HCT116 (cell line): ENCODE measurements around the gene MCRIP2. TPM values are rescaled to one million over a fixed set of nuclear protein-coding genes. Genes with fewer than 3 reads are reported as not detected.
A peak's percentile ranks its signal among the peaks of the same experiment; 100 is the strongest.

Source experiments
- ATAC-seq: fragments of 200-7000 bp; cut with Tn5 transposase; 2 replicates; pipeline ENCODE4 v1.9.1; 2020; ENCODE audit warnings: mild to moderate bottlenecking, moderate library complexity
- BruUV-seq: library from RNA; stranded (reverse); fragments of 400-500 nt; replicated peaks from 2 replicates; lab custom pipeline; 2021; lab: Mats Ljungman, UMichigan
- CTCF ChIA-PET: fragments of 300-600 bp; sonication (Branson Sonifier 250); formaldehyde crosslinking; loops from one replicate; lab custom pipeline; 2021; ENCODE audit warnings: antibody characterized with exemption; lab: Charles Lee
- POLR2A ChIA-PET: fragments of 300-600, 350-600 bp; sonication (Branson Sonifier 250); formaldehyde crosslinking; loops from one replicate; lab custom pipeline; 2021; ENCODE audit warnings: antibody characterized with exemption; lab: Charles Lee
- RAD21 ChIA-PET, 2 experiments: fragments of 300-600 bp; sonication (Branson Sonifier 250); formaldehyde crosslinking; loops; one replicate each; lab custom pipeline; 2023; ENCODE audit warnings: low total read pairs in 2 of 2; ENCODE audit not compliant: uncharacterized antibody in 2 of 2, unreplicated experiment in 2 of 2, low non-redundant PET in 1 of 2; lab: Charles Lee
- DNase-seq: peaks from one replicate; pipeline ENCODE4 v3.0.0-alpha.2; 2010; ENCODE audit warnings: low read depth, low spot score
- H2AFZ ChIP-seq: fragments of 200-600 bp; shearing (Covaris generic), sonication (generic); 2 replicates; pipeline ENCODE4 v1.6.1; 2017; ENCODE audit warnings: low read depth, mixed run types, mixed read lengths, antibody characterized with exemption, low read length; ENCODE audit not compliant: poor library complexity, severe bottlenecking
- H3K27ac ChIP-seq: 2 replicates; pipeline ENCODE4 v1.5.1; 2012; ENCODE audit warnings: low read depth, low read length
- H3K27me3 ChIP-seq: fragments of 200-600 bp; sonication (generic); 2 replicates; pipeline ENCODE4 v1.6.1; 2016; ENCODE audit warnings: mixed run types, low read length, mixed read lengths; ENCODE audit not compliant: insufficient read depth
- H3K36me3 ChIP-seq, 2 experiments: fragments of 200-500 bp in 1 of 2; fragments of 200-600 bp in 1 of 2; sonication (Bioruptor generic) in 1 of 2; sonication (generic) in 1 of 2; 2 replicates each; pipeline versions ENCODE4 v1.5.1 to v1.6.1; 2014 to 2016; ENCODE audit warnings: low read length in 2 of 2, inconsistent platforms in 1 of 2, mixed read lengths in 1 of 2, mixed run types in 1 of 2; ENCODE audit not compliant: insufficient read depth in 2 of 2, control insufficient read depth in 1 of 2
- H3K4me1 ChIP-seq, 2 experiments: fragments of 200-600 bp in 1 of 2; sonication (generic) in 1 of 2; 2 replicates each; pipeline versions ENCODE4 v1.5.1 to v1.6.1; 2012 to 2017; ENCODE audit warnings: low read length in 2 of 2, inconsistent platforms in 1 of 2, mild to moderate bottlenecking in 1 of 2, mixed read lengths in 1 of 2, mixed run types in 1 of 2, moderate library complexity in 1 of 2; ENCODE audit not compliant: insufficient read depth in 2 of 2, control insufficient read depth in 1 of 2
- H3K4me2 ChIP-seq: fragments of 200-600 bp; sonication (generic); 2 replicates; pipeline ENCODE4 v1.6.1; 2017; ENCODE audit warnings: mixed run types, low read length, mixed read lengths
- H3K4me3 ChIP-seq, 2 experiments: fragments of 200-600 bp in 1 of 2; sonication (generic) in 1 of 2; replicated peaks in 1 of 2; 2 replicates each; pipeline ENCODE4 v1.5.1; 2011 to 2016; ENCODE audit warnings: low read length in 2 of 2, control low read depth in 1 of 2, low read depth in 1 of 2, mild to moderate bottlenecking in 1 of 2, mixed read lengths in 1 of 2, mixed run types in 1 of 2
- H3K79me2 ChIP-seq: fragments of 200-600 bp; sonication (generic); 2 replicates; pipeline ENCODE4 v1.6.1; 2017; ENCODE audit warnings: mild to moderate bottlenecking, mixed run types, low read length, moderate library complexity, mixed read lengths; ENCODE audit not compliant: insufficient read depth
- H3K9ac ChIP-seq: fragments of 200-600 bp; sonication (generic); 2 replicates; pipeline ENCODE4 v1.6.1; 2016; ENCODE audit warnings: low read length, mixed read lengths
- H3K9me2 ChIP-seq: fragments of 200-600 bp; sonication (generic), shearing (Covaris generic); 2 replicates; pipeline ENCODE4 v1.6.1; 2017; ENCODE audit warnings: mixed run types, mild to moderate bottlenecking, moderate library complexity; ENCODE audit not compliant: insufficient read depth
- H3K9me3 ChIP-seq, 2 experiments: fragments of 200-500 bp in 1 of 2; fragments of 200-600 bp in 1 of 2; sonication (Bioruptor generic) in 1 of 2; sonication (generic) in 1 of 2; 2 replicates each; pipeline ENCODE4 v1.6.1; 2014 to 2017; ENCODE audit warnings: low read length in 2 of 2, mixed read lengths in 2 of 2, inconsistent platforms in 1 of 2, low read depth in 1 of 2, mild to moderate bottlenecking in 1 of 2, mixed run types in 1 of 2, moderate library complexity in 1 of 2; ENCODE audit not compliant: control insufficient read depth in 1 of 2, insufficient read depth in 1 of 2
- H4K20me1 ChIP-seq: fragments of 200-600 bp; sonication (generic), shearing (Covaris generic); 2 replicates; pipeline ENCODE4 v1.6.1; 2017; ENCODE audit warnings: mixed run types, mild to moderate bottlenecking, moderate library complexity; ENCODE audit not compliant: insufficient read depth
- CBX3 ChIP-seq: IDR thresholded peaks from 2 replicates; pipeline ENCODE4 v1.6.1; 2012; ENCODE audit warnings: low read depth
- ELF1 ChIP-seq: IDR thresholded peaks from 2 replicates; pipeline ENCODE4 v1.6.1; 2012; ENCODE audit warnings: low read depth, borderline replicate concordance
- EZH2 ChIP-seq: fragments of 200-600 bp; sonication (generic); IDR thresholded peaks from 2 replicates; pipeline ENCODE4 v1.6.1; 2017; ENCODE audit warnings: antibody characterized with exemption, mixed run types
- FOSL1 ChIP-seq: IDR thresholded peaks from 2 replicates; pipeline ENCODE4 v1.6.1; 2012; ENCODE audit warnings: low read depth
- SIN3A ChIP-seq: IDR thresholded peaks from 2 replicates; pipeline ENCODE4 v1.6.1; 2012; ENCODE audit warnings: low read depth
- SRF ChIP-seq: IDR thresholded peaks from 2 replicates; pipeline ENCODE4 v1.6.1; 2012; ENCODE audit warnings: low read depth
- TCF7L2 ChIP-seq: IDR thresholded peaks from 2 replicates; pipeline ENCODE4 v1.7.0; 2011; ENCODE audit warnings: borderline replicate concordance, inconsistent platforms; ENCODE audit not compliant: insufficient read depth, insufficient read length; ENCODE audit errors: extremely low read depth
- intact Hi-C: fragments of 100-400 bp; cut with micrococcal nuclease; formaldehyde crosslinking; loops from 2 replicates; pipeline ENCODE4 v1.10.0; 2022
- total RNA-seq: library from RNA; stranded (reverse); gene quantifications from one replicate; pipeline ENCODE4 v1.2.1, GENCODE V29; 2021; ENCODE audit not compliant: unreplicated experiment
- TF ChIP-seq, protein P1 (sequence below), 3 experiments: fragments of 200-600 bp in 1 of 3; sonication (generic) in 1 of 3; IDR thresholded peaks in 2 of 3; conservative IDR thresholded peaks in 1 of 3; 2 replicates each; pipeline ENCODE4 v1.5.1; 2012 to 2017; ENCODE audit warnings: low read depth in 2 of 3, low read length in 2 of 3, antibody characterized with exemption in 1 of 3, borderline replicate concordance in 1 of 3, control low read depth in 1 of 3, mild to moderate bottlenecking in 1 of 3, mixed read lengths in 1 of 3, mixed run types in 1 of 3, moderate library complexity in 1 of 3; ENCODE audit not compliant: insufficient read depth in 1 of 3
- TF ChIP-seq, protein P2 (sequence below): IDR thresholded peaks from 2 replicates; pipeline ENCODE4 v1.6.1; 2012
- TF ChIP-seq, protein P3 (sequence below): IDR thresholded peaks from 2 replicates; pipeline ENCODE4 v1.6.1; 2011; ENCODE audit warnings: mild to moderate bottlenecking, low read length, moderate library complexity; ENCODE audit not compliant: insufficient replicate concordance; ENCODE audit errors: extremely low read depth

The MCRIP2 gene
- total RNA-seq, 1 experiment from 2014 or later, result 34.9 TPM

DNA sequence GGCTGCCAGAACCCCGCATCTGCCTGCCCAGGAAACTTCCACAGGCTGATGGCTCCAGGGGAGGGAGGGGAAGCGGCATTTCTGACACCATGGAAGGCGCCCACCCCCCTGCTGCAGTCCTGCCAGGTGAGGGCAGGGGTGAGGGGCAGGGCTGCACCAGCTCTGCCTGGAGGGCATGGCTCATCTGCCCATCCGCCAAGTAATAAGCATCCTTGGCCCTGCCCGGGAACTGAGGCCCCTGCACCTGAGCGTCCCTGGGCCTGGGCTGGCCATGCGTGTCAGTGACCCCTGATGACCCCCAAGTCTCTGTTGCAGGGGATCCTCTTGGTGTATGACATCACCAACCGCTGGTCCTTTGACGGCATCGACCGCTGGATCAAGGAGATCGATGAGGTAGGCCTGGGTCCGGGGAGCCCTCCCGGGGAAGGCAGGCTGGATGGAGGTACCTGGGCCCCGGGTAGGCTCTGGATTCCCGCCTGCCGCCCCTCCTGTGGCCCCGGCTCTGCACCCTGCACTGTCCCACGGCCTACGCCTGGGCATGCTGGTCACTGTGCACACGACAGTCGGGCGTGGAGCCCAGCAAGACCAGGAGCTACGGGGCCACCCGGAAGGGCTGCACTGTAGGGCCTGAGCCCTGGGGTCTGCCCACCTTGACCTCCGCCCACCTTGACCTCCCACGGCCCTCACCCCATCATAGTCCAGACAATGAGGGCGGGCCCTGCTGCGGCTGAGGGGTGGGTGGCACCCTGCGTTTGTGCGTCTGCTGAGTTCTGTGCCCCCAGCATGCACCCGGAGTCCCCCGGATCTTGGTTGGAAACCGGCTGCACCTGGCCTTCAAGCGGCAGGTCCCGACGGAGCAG, 16.3 kb upstream of the MCRIP2 start:
- no peak overlapping the region for H3K9ac ChIP-seq
- H4K20me1 ChIP-seq, result no peaks in the 10 kb centered on the region
- H3K4me2 ChIP-seq, result peak overlapping the region; percentile 61; the same call in 1 of the 2 replicates
- no peak overlapping the region for H2AFZ ChIP-seq
- no peak for TF ChIP-seq SRF
- TF ChIP-seq, protein P1, sequence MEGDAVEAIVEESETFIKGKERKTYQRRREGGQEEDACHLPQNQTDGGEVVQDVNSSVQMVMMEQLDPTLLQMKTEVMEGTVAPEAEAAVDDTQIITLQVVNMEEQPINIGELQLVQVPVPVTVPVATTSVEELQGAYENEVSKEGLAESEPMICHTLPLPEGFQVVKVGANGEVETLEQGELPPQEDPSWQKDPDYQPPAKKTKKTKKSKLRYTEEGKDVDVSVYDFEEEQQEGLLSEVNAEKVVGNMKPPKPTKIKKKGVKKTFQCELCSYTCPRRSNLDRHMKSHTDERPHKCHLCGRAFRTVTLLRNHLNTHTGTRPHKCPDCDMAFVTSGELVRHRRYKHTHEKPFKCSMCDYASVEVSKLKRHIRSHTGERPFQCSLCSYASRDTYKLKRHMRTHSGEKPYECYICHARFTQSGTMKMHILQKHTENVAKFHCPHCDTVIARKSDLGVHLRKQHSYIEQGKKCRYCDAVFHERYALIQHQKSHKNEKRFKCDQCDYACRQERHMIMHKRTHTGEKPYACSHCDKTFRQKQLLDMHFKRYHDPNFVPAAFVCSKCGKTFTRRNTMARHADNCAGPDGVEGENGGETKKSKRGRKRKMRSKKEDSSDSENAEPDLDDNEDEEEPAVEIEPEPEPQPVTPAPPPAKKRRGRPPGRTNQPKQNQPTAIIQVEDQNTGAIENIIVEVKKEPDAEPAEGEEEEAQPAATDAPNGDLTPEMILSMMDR (IDR thresholded peaks at IDR 0.05 in 2 of 3, conservative IDR thresholded peaks at IDR 0.05 in 1 of 3; ENCODE audit: borderline replicate concordance in 1 of 3, insufficient read depth in 1 of 3, low read depth in 2 of 3, low read length in 2 of 3), result no peak
- no peak for TF ChIP-seq ELF1
- TF ChIP-seq, protein P2, sequence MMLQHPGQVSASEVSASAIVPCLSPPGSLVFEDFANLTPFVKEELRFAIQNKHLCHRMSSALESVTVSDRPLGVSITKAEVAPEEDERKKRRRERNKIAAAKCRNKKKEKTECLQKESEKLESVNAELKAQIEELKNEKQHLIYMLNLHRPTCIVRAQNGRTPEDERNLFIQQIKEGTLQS, result no peak
- TF ChIP-seq TCF7L2, result no peak
- TF ChIP-seq SIN3A, result no peak
- TF ChIP-seq CBX3, result no peak
- TF ChIP-seq, protein P3, sequence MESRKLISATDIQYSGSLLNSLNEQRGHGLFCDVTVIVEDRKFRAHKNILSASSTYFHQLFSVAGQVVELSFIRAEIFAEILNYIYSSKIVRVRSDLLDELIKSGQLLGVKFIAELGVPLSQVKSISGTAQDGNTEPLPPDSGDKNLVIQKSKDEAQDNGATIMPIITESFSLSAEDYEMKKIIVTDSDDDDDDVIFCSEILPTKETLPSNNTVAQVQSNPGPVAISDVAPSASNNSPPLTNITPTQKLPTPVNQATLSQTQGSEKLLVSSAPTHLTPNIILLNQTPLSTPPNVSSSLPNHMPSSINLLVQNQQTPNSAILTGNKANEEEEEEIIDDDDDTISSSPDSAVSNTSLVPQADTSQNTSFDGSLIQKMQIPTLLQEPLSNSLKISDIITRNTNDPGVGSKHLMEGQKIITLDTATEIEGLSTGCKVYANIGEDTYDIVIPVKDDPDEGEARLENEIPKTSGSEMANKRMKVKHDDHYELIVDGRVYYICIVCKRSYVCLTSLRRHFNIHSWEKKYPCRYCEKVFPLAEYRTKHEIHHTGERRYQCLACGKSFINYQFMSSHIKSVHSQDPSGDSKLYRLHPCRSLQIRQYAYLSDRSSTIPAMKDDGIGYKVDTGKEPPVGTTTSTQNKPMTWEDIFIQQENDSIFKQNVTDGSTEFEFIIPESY, result no peak
- TF ChIP-seq EZH2, result no peak
- no peak for TF ChIP-seq FOSL1
- H3K79me2 ChIP-seq, result no peaks in the 10 kb centered on the region
- H3K27ac ChIP-seq, result peak overlapping the region; percentile 83; the same call in 1 of the 2 replicates
- H3K9me2 ChIP-seq, result no peaks in the 10 kb centered on the region
- POLR2A ChIA-PET, result no interaction called here
- CTCF ChIA-PET, result no interaction called here
- ATAC-seq (no peak), DNase-seq (no peak)
- no peaks in the 10 kb centered on the region for H3K36me3 ChIP-seq
- no peaks in the 10 kb centered on the region for H3K27me3 ChIP-seq
- H3K4me1 ChIP-seq, result peaks cover 35 to 56% of the 10 kb centered on the region in 2 experiments
- RAD21 ChIA-PET, result no interaction called here
- no peak overlapping the region for H3K4me3 ChIP-seq
- no TSS peak for BruUV-seq
- no peaks in the 10 kb centered on the region for H3K9me3 ChIP-seq
- intact Hi-C loops, result loop anchor here (5.0 kb wide), 1 partner anchor 33 kb away; the partner anchor contains the start of gene RAB40C
